Lower leg skin (tissue), 4 donors: ENCODE results near the gene CLIC4. TPM values are rescaled to one million over a fixed set of nuclear protein-coding genes. Genes with fewer than 3 reads are reported as not detected.

Source experiments
- DNase-seq, 2 donors: peaks; one replicate each; pipeline ENCODE4 v3.0.0-alpha.2; 2019; ENCODE audit warnings: low spot score in 2 of 2
- H3K4me3 ChIP-seq: fragments of 200-600 bp; sonication (generic); 2 replicates; pipeline ENCODE4 v1.5.1; 2017; ENCODE audit warnings: mild to moderate bottlenecking, low read depth; ENCODE audit not compliant: poor library complexity, severe bottlenecking
- CTCF ChIP-seq, 3 donors: fragments of 450-650 bp; IDR thresholded peaks; one replicate each; pipeline ENCODE4 v1.5.1; 2016; ENCODE audit warnings: antibody characterized with exemption in 3 of 3, mild to moderate bottlenecking in 3 of 3, moderate library complexity in 2 of 3
- POLR2A ChIP-seq, 2 donors: fragments of 450-650 bp; IDR thresholded peaks; one replicate each; pipeline ENCODE4 v1.6.1; 2016 to 2017; ENCODE audit warnings: antibody characterized with exemption in 2 of 2, mild to moderate bottlenecking in 1 of 2, moderate library complexity in 1 of 2
- WGBS, 2 donors: methylation state at CpG; one replicate each; pipeline ENCODE4 v1.1.5; 2018; 5-methylcytosine and 5-hydroxymethylcytosine counted together
- intact Hi-C: fragments of 100-400 bp; cut with DNase I; formaldehyde crosslinking; loops from one replicate; pipeline ENCODE4 v1.15.0; 2023; ENCODE audit warnings: low total_unique reads
- total RNA-seq, 4 donors: library from RNA; depleted of rRNA; stranded (reverse); fragments of >200 nt; gene quantifications; one replicate each; pipeline ENCODE4 v1.1.0, GENCODE V29; 2016

The CLIC4 gene
- total RNA-seq, 4 donors from 2014 or later, result 32.0 to 97.3 (median 60.7) TPM

DNA sequence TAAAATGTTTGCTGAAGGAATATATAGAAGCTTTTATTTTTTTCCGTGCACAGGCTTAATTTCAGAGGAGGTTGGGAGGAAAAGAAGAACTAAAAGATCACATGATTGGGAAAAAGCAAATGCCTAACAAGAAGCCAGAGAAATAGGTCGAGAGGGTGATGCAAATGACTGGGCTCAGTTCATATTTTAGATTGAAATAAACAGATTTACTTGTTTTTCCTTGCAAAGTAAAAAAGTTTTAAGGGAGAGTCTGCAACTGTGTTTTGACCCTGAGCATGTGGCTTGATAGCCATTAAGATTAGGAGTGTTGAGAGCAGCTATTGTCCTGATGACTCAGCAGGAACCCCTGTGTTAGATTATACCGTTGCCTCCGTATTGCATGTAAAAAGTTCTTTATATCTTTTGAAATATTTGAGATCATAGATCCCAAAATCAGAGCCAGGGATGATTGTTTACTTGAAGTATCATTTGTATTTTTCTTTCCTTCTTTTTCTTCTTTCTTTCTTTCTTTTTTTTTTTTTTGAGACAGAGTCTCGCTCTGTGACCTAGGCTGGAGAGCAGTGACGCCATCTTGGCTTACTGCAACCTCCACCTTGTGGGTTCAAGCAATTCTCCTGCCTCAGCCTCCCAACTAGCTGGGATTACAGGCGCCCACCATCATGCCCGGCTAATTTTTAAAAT lies 20.2 kb downstream of the CLIC4 start:
- intact Hi-C loops, result no loop called here

DNA sequence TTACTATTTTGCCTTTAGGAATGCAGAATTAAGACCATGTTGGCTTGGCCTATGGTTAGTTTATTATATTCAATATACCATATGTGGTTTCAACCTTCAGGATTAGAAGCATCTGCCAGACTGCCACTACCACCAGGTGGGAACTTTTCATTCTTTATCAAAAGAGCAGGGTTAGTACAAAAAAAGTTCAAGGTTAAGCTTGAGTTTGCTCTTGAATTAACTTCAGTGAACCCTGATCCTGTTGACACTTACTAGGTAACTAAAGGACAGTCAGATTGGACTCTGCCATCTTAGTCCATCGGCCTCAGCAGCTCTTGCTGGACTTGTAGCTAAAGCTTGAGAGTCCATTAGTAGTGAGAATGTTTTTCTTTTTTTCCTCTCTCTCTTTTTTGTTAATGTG lies 22.1 kb downstream of the CLIC4 start:
- no peak overlapping the region for H3K4me3 ChIP-seq
- WGBS, 2 donors, result 95 to 98% methylated on average over 1 of the region's 1 CpG
- intact Hi-C loops, result no loop called here
- TF ChIP-seq CTCF (IDR thresholded peaks at IDR 0.05) (no peak), POLR2A (IDR thresholded peaks at IDR 0.05) (no peak)
- no peak for DNase-seq

More for the DNA sequence above, 20.2 kb downstream of the CLIC4 start:
- WGBS, 2 donors, result 66 to 67% methylated on average over 8 of the region's 8 CpGs
- H3K4me3 ChIP-seq, result no peak overlapping the region
- TF ChIP-seq CTCF (IDR thresholded peaks at IDR 0.05) (no peak), POLR2A (IDR thresholded peaks at IDR 0.05) (no peak)
- DNase-seq, result no peak

DNA sequence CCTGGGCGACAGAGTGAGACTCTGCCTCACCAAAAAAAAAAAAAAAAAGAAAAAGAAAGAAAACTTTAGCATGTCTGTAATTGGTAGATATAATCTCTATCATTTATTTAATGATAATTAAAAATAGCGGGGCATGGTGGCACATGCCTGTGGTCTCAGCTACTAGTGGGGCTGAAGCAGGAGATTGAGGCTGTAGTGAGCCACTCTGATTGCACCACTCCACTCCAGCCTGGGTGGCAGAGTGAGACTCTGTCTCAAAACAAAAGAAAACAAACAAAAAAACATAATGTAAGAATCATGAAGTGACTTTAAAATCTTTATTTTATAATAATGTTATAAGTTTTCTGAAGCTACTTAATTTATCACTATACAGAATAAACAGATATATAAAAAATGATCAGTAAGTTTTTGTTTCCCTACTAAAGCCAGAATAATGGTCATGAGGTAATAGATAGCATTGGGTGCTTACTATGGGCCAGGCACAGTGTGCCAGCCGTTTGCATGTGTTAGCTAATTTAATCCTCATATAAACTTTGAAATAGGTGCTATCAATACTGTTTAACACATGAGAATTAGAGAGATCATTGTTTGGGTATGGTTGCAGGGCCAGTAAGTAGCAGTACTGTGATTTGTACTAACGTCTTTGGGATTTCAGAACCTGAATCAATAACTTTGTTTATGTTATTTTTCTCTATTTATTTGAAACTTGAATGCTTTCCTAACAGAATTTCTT lies 23.8 kb downstream of the CLIC4 start:
- TF ChIP-seq CTCF (IDR thresholded peaks at IDR 0.05), result no peak
- H3K4me3 ChIP-seq, result no peak overlapping the region
- intact Hi-C loops, result no loop called here
- no peak for DNase-seq
- WGBS, 2 donors, result 59 to 76% methylated on average over 4 of the region's 4 CpGs

- H3K4me3 ChIP-seq, result no peak overlapping the region
- intact Hi-C loops, result no loop called here
- TF ChIP-seq POLR2A (IDR thresholded peaks at IDR 0.05) (no peak), CTCF (IDR thresholded peaks at IDR 0.05) (no peak)
- WGBS, 2 donors, result 21 to 28% methylated on average over 2 of the region's 2 CpGs
- no peak for DNase-seq
These were observed 24.7 kb downstream of the CLIC4 start for GRCh38 chr1:24769656-24770651.

DNA sequence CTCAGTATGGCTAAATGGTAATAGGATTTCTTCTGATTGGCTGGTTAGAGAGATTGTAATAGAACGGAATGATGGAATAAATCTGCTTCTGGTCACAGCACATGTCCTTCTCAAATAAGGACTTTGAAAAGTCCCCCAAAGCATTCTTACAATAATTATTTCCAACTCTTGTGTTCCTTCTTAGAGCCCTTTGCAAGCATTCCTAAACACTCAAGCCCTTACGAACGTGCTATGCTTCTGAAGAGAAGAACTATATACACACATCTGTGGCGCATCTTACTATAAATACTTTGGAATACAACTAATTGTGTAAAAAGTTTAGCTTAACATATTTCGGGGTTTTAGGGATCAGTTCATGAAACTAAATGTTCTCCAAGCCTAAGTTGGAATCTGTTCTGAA lies 25.6 kb downstream of the CLIC4 start:
- 64 to 66% methylated on average over 5 of the region's 5 CpGs for WGBS, 2 donors
- no peak for DNase-seq
- intact Hi-C loops, result no loop called here
- H3K4me3 ChIP-seq, result no peak overlapping the region
- TF ChIP-seq POLR2A (IDR thresholded peaks at IDR 0.05), result no peak
- TF ChIP-seq CTCF (IDR thresholded peaks at IDR 0.05), result no peak
